ENCODE data around the gene SHD. TPM values are rescaled to one million over a fixed set of nuclear protein-coding genes. Genes with fewer than 3 reads are reported as not detected.
A peak's percentile ranks its signal among the peaks of the same experiment; 100 is the strongest.
"Not testable (repeated sequence)": the region's sequence is repeated elsewhere in the genome, so short reads cannot be mapped to it uniquely, and the experiment has no call there.

Gene SHD
- total and polyA plus RNA-seq, 3 donors from 2014 or later: 0.16 to 1.8 (median 0.79) TPM

GRCh38 chr19:4233282-4233853 is 45.7 kb upstream of the SHD start:
- DNase-seq: peak; percentile 53
- TF ChIP-seq POLR2A (IDR thresholded peaks at IDR 0.05) (no peak), CTCF (IDR thresholded peaks at IDR 0.05) (peak; percentile 21 to 70 (median 52))
- intact Hi-C loops (cut with DNase I; ENCODE audit: low total_unique reads): no loop called here

GRCh38 chr19:4234142-4234861 is 44.8 kb upstream of the SHD start:
- Histone ChIP-seq H3K27ac (no peak overlapping the region), H3K36me3 (ENCODE audit: low read depth, missing control alignments) (no peaks in the 10 kb centered on the region), H3K27me3 (no peaks in the 10 kb centered on the region), H3K4me3 (no peak overlapping the region), H3K9me3 (no peaks in the 10 kb centered on the region), H3K4me1 (peaks cover under 1% of the 10 kb centered on the region)
- 57 to 63% methylated on average over 21 of the region's 21 CpGs for WGBS, 2 donors
- intact Hi-C loops (cut with DNase I; ENCODE audit: low total_unique reads): no loop called here
- TF ChIP-seq CTCF (IDR thresholded peaks at IDR 0.05): no peak
- TF ChIP-seq POLR2A (IDR thresholded peaks at IDR 0.05): no peak
- DNase-seq: no peak

More at GRCh38 chr19:4233282-4233853, 45.7 kb upstream of the SHD start:
- Histone ChIP-seq H3K4me1 (peaks cover 6% of the 10 kb centered on the region), H3K27me3 (no peaks in the 10 kb centered on the region), H3K9me3 (no peaks in the 10 kb centered on the region), H3K36me3 (ENCODE audit: low read depth, missing control alignments) (no peaks in the 10 kb centered on the region), H3K27ac (no peak overlapping the region), H3K4me3 (no peak overlapping the region)
- 28 to 41% methylated on average over 10 to 11 of the region's 11 CpGs for WGBS, 2 donors

GRCh38 chr19:4234862-4235201 is 44.2 kb upstream of the SHD start:
- 75 to 79% methylated on average over 13 of the region's 13 CpGs for whole genome bisulfite sequencing, 2 donors
- Histone ChIP-seq H3K9me3 (no peaks in the 10 kb centered on the region), H3K36me3 (ENCODE audit: low read depth, missing control alignments) (no peaks in the 10 kb centered on the region), H3K27ac (no peak overlapping the region), H3K27me3 (no peaks in the 10 kb centered on the region), H3K4me1 (no peaks in the 10 kb centered on the region), H3K4me3 (no peak overlapping the region)
- TF ChIP-seq CTCF (IDR thresholded peaks at IDR 0.05) (no peak), POLR2A (IDR thresholded peaks at IDR 0.05) (no peak)
- DNase-seq: no peak
- intact Hi-C loops (cut with DNase I; ENCODE audit: low total_unique reads): no loop called here

GRCh38 chr19:4237510-4237909 is 41.6 kb upstream of the SHD start:
- H3K9me3 ChIP-seq; H3K4me3 ChIP-seq; H3K4me1 ChIP-seq; intact Hi-C loops (cut with DNase I; ENCODE audit: low total_unique reads); H3K27ac ChIP-seq; H3K27me3 ChIP-seq; DNase-seq; H3K36me3 ChIP-seq (ENCODE audit: low read depth, missing control alignments): not testable (repeated sequence)
- WGBS, 2 donors: 87 to 95% methylated on average over 16 of the region's 16 CpGs

GRCh38 chr19:4238831-4239230 is 40.2 kb upstream of the SHD start:
- 94 to 95% methylated on average over 4 of the region's 4 CpGs for WGBS, 2 donors
- TF ChIP-seq CTCF (IDR thresholded peaks at IDR 0.05) (no peak), POLR2A (IDR thresholded peaks at IDR 0.05) (no peak)
- intact Hi-C loops (cut with DNase I; ENCODE audit: low total_unique reads): no loop called here
- no peaks in the 10 kb centered on the region for H3K27me3 ChIP-seq
- H3K9me3 ChIP-seq: no peaks in the 10 kb centered on the region
- DNase-seq: no peak
- H3K27ac ChIP-seq: no peak overlapping the region
- no peaks in the 10 kb centered on the region for H3K4me1 ChIP-seq
- no peak overlapping the region for H3K4me3 ChIP-seq
- no peaks in the 10 kb centered on the region for H3K36me3 ChIP-seq (ENCODE audit: low read depth, missing control alignments)

All from testis (tissue), 3 donors.